Endometrial microvascular endothelial cells (primary cell): ENCODE results near the gene SAMD9L. TPM values are rescaled to one million over a fixed set of nuclear protein-coding genes. Genes with fewer than 3 reads are reported as not detected.
"Not testable (repeated sequence)": the region's sequence is repeated elsewhere in the genome, so short reads cannot be mapped to it uniquely, and the experiment has no call there.

Experiments used
- in situ Hi-C: cut with HindIII; loops from 2 replicates; pipeline ENCODE4 v1.10.0; 2017; ENCODE audit warnings: low sequenced_read_pairs, low pct_unique_long_range_greater_than_20kb; ENCODE audit errors: inconsistent ontology term
- total RNA-seq: library from RNA; depleted of rRNA; stranded (reverse); fragments of >200 nt; gene quantifications from one replicate; pipeline ENCODE4 v1.2.3, GENCODE V29; 2015; ENCODE audit errors: inconsistent ontology term

Gene SAMD9L
- total RNA-seq, 1 donor from 2014 or later = 43.4 TPM

- in situ Hi-C loops = no loop called here
These were observed 822 bp downstream of the SAMD9L start for GRCh38 chr7:93147363-93147762.

- in situ Hi-C loops = no loop called here
These were observed 1.6 kb downstream of the SAMD9L start for GRCh38 chr7:93146472-93147141.

GRCh38 chr7:93146036-93146435 lies 2.1 kb downstream of the SAMD9L start:
- in situ Hi-C loops = no loop called here

GRCh38 chr7:93145354-93145753 lies 2.8 kb downstream of the SAMD9L start:
- in situ Hi-C loops = no loop called here

- in situ Hi-C loops = no loop called here
These were observed 6.1 kb downstream of the SAMD9L start for GRCh38 chr7:93142127-93142526.

GRCh38 chr7:93140582-93141191 lies 7.5 kb downstream of the SAMD9L start:
- in situ Hi-C loops = no loop called here

GRCh38 chr7:93138576-93138975 lies 9.6 kb downstream of the SAMD9L start:
- in situ Hi-C loops = no loop called here

GRCh38 chr7:93133005-93133404 lies 15.2 kb downstream of the SAMD9L start:
- in situ Hi-C loops = no loop called here

GRCh38 chr7:93132216-93132615 lies 16.0 kb downstream of the SAMD9L start:
- in situ Hi-C loops = no loop called here

GRCh38 chr7:93126954-93127353 lies 21.2 kb downstream of the SAMD9L start:
- in situ Hi-C loops = not testable (repeated sequence)

- in situ Hi-C loops = not testable (repeated sequence)
These were observed 24.7 kb downstream of the SAMD9L start for GRCh38 chr7:93123532-93123931.

GRCh38 chr7:93120592-93121549 lies 27.3 kb downstream of the SAMD9L start:
- in situ Hi-C loops = no loop called here

- in situ Hi-C loops = no loop called here
These were observed 28.8 kb downstream of the SAMD9L start for GRCh38 chr7:93119191-93119905.

- in situ Hi-C loops = no loop called here
These were observed 30.2 kb downstream of the SAMD9L start, which contains the start of gene SAMD9 for GRCh38 chr7:93117852-93118530. TSS of gene SAMD9 (minus strand) at chr7:93117979. CDS start at chr7:93106097, 11,882 bp downstream.

GRCh38 chr7:93117327-93117726 lies 30.9 kb downstream of the SAMD9L start:
- in situ Hi-C loops = no loop called here

GRCh38 chr7:93115796-93116195 lies 32.4 kb downstream of the SAMD9L start:
- in situ Hi-C loops = no loop called here

GRCh38 chr7:93108003-93108402 lies 40.2 kb downstream of the SAMD9L start:
- in situ Hi-C loops = no loop called here

GRCh38 chr7:93097388-93097787 lies 50.8 kb downstream of the SAMD9L start:
- in situ Hi-C loops = no loop called here
